Karpas-422 (cell line): Measurements from ENCODE around the gene AGAP2. TPM values are rescaled to one million over a fixed set of nuclear protein-coding genes. Genes with fewer than 3 reads are reported as not detected.

ENCODE experiments used
- DNase-seq: peaks from one replicate; pipeline ENCODE4 v3.0.0-alpha.2; 2015
- H2AFZ ChIP-seq: fragments of 200-600 bp; sonication (generic); 2 replicates; pipeline ENCODE4 v1.6.1; 2014; ENCODE audit warnings: antibody characterized with exemption, low read length, mixed read lengths
- H3K27ac ChIP-seq: fragments of 200-600 bp; sonication (generic); 2 replicates; pipeline ENCODE4 v1.5.1; 2014; ENCODE audit warnings: mild to moderate bottlenecking, low read length, moderate library complexity
- H3K27me3 ChIP-seq: fragments of 200-600 bp; sonication (generic); 2 replicates; pipeline ENCODE4 v1.6.1; 2014; ENCODE audit warnings: low read length, mixed read lengths
- H3K36me3 ChIP-seq: fragments of 200-600 bp; sonication (generic); 2 replicates; pipeline ENCODE4 v1.6.1; 2014; ENCODE audit warnings: low read length, mixed read lengths; ENCODE audit not compliant: insufficient read depth
- H3K4me1 ChIP-seq: fragments of 200-600 bp; sonication (generic); 2 replicates; pipeline ENCODE4 v1.6.1; 2014; ENCODE audit warnings: mild to moderate bottlenecking, low read length, mixed read lengths
- H3K4me2 ChIP-seq: fragments of 200-600 bp; sonication (generic); 2 replicates; pipeline ENCODE4 v1.6.1; 2014; ENCODE audit warnings: low read length, low read depth, mild to moderate bottlenecking; ENCODE audit not compliant: poor library complexity, severe bottlenecking
- H3K4me3 ChIP-seq: fragments of 200-600 bp; sonication (generic); 2 replicates; pipeline ENCODE4 v1.5.1; 2014; ENCODE audit warnings: mild to moderate bottlenecking, antibody characterized with exemption, low read length, mixed read lengths
- H3K79me2 ChIP-seq: fragments of 200-600 bp; sonication (generic); 2 replicates; pipeline ENCODE4 v1.6.1; 2014; ENCODE audit warnings: mild to moderate bottlenecking, low read length, mixed read lengths
- H3K9ac ChIP-seq: fragments of 200-600 bp; sonication (generic); 2 replicates; pipeline ENCODE4 v1.6.0; 2014; ENCODE audit warnings: low read length
- H3K9me2 ChIP-seq: fragments of 200-600 bp; sonication (generic), shearing (Covaris generic); replicated peaks from 2 replicates; pipeline ENCODE4 v1.6.0; 2014; ENCODE audit warnings: mild to moderate bottlenecking, low read length, moderate library complexity; ENCODE audit not compliant: insufficient read depth
- H3K9me3 ChIP-seq: fragments of 300-700, 200-600 bp; sonication (generic); 2 replicates; pipeline ENCODE4 v1.6.1; 2014; ENCODE audit warnings: low read length, mixed read lengths
- H4K20me1 ChIP-seq: fragments of 200-600 bp; sonication (generic); 2 replicates; pipeline ENCODE4 v1.6.1; 2014; ENCODE audit warnings: mild to moderate bottlenecking, antibody characterized with exemption, low read length, low read depth; ENCODE audit not compliant: insufficient read depth
- total RNA-seq: library from RNA; depleted of rRNA; stranded (reverse); fragments of >200 nt; shearing (Covaris generic); gene quantifications from 2 replicates; pipeline ENCODE4 v1.2.3, GENCODE V29; 2014; ENCODE audit warnings: low replicate concordance

The AGAP2 gene
- total RNA-seq, 1 experiment from 2014 or later: 6.7 TPM

- Histone ChIP-seq H3K9me2 (no peaks in the 10 kb centered on the region), H3K36me3 (peaks cover 30% of the 10 kb centered on the region), H3K27me3 (no peaks in the 10 kb centered on the region), H3K4me2 (peak overlapping the region; percentile 67), H3K9me3 (no peaks in the 10 kb centered on the region), H3K9ac (no peak overlapping the region), H3K4me1 (peaks cover 36% of the 10 kb centered on the region), H3K27ac (no peak overlapping the region), H2AFZ (no peak overlapping the region), H3K79me2 (peaks cover 18% of the 10 kb centered on the region), H3K4me3 (no peak overlapping the region), H4K20me1 (no peaks in the 10 kb centered on the region)
- no peak for DNase-seq
Measured at GRCh38 chr12:57746025-57746424, 7.5 kb upstream of the AGAP2 start.

- Histone ChIP-seq H4K20me1 (no peaks in the 10 kb centered on the region), H3K9ac (peak overlapping the region; percentile 75), H3K4me3 (peak overlapping the region; percentile 67), H3K79me2 (peaks cover 18% of the 10 kb centered on the region), H3K27ac (peak overlapping the region; percentile 51), H3K4me1 (peaks cover 36% of the 10 kb centered on the region), H2AFZ (no peak overlapping the region), H3K9me3 (no peaks in the 10 kb centered on the region), H3K27me3 (no peaks in the 10 kb centered on the region), H3K9me2 (no peaks in the 10 kb centered on the region), H3K36me3 (peaks cover 25% of the 10 kb centered on the region), H3K4me2 (peak overlapping the region; percentile 67)
- no peak for DNase-seq
Measured at GRCh38 chr12:57745485-57745881, 6.9 kb upstream of the AGAP2 start.

GRCh38 chr12:57744777-57745484 is 6.4 kb upstream of the AGAP2 start, which contains the start of gene TSPAN31:
TSS of gene TSPAN31 (plus strand) at chr12:57745039. CDS start at chr12:57745155, 116 bp downstream.
- Histone ChIP-seq H3K9ac (peak within 1 kb of the TSS; percentile 75), H3K79me2 (peaks cover 19% of the 10 kb centered on the region), H3K9me3 (no peaks in the 10 kb centered on the region), H2AFZ (no peak within 1 kb of the TSS; the same call in none of the 2 replicates), H3K9me2 (no peaks in the 10 kb centered on the region), H3K36me3 (peaks cover 21% of the 10 kb centered on the region), H3K27ac (peak within 1 kb of the TSS; percentile 51), H3K4me2 (peak within 1 kb of the TSS; percentile 67), H3K4me3 (peak within 1 kb of the TSS; percentile 67), H3K4me1 (peaks cover 41% of the 10 kb centered on the region), H4K20me1 (no peaks in the 10 kb centered on the region), H3K27me3 (no peaks in the 10 kb centered on the region)
- DNase-seq: peak; percentile 96

GRCh38 chr12:57744194-57744776 is 5.7 kb upstream of the AGAP2 start:
- no peaks in the 10 kb centered on the region for H4K20me1 ChIP-seq
- peak overlapping the region; percentile 64 for H3K4me2 ChIP-seq
- H2AFZ ChIP-seq: no peak overlapping the region; the same call in none of the 2 replicates
- no peaks in the 10 kb centered on the region for H3K27me3 ChIP-seq
- no peaks in the 10 kb centered on the region for H3K9me2 ChIP-seq
- peak; percentile 80 for DNase-seq
- H3K79me2 ChIP-seq: peaks cover 25% of the 10 kb centered on the region
- peak overlapping the region; percentile 31; the same call in 1 of the 2 replicates for H3K27ac ChIP-seq
- H3K4me1 ChIP-seq: peaks cover 44% of the 10 kb centered on the region
- no peaks in the 10 kb centered on the region for H3K9me3 ChIP-seq
- peak overlapping the region; percentile 62 for H3K9ac ChIP-seq
- peaks cover 17% of the 10 kb centered on the region for H3K36me3 ChIP-seq
- peak overlapping the region; percentile 67 for H3K4me3 ChIP-seq

- Histone ChIP-seq H3K79me2 (peaks cover 30% of the 10 kb centered on the region), H3K4me2 (peak overlapping the region; percentile 64), H3K36me3 (peaks cover 12% of the 10 kb centered on the region), H4K20me1 (no peaks in the 10 kb centered on the region), H3K4me3 (peak overlapping the region; percentile 67), H3K27ac (peak overlapping the region; percentile 31; the same call in 1 of the 2 replicates), H3K9ac (peak overlapping the region; percentile 62), H3K9me3 (no peaks in the 10 kb centered on the region), H3K27me3 (no peaks in the 10 kb centered on the region), H2AFZ (no peak overlapping the region; the same call in 1 of the 2 replicates), H3K9me2 (no peaks in the 10 kb centered on the region), H3K4me1 (peaks cover 44% of the 10 kb centered on the region)
- DNase-seq: no peak
Measured at GRCh38 chr12:57743769-57744168, 5.2 kb upstream of the AGAP2 start.

- peak overlapping the region; percentile 82 for H3K9ac ChIP-seq
- peak overlapping the region; percentile 78; the same call in 1 of the 2 replicates for H2AFZ ChIP-seq
Measured at GRCh38 chr12:57741844-57742738, 3.5 kb upstream of the AGAP2 start.

GRCh38 chr12:57741413-57741789 is 2.9 kb upstream of the AGAP2 start:
- H3K4me2 ChIP-seq: peak overlapping the region; percentile 72
- H3K4me1 ChIP-seq: peaks cover 44% of the 10 kb centered on the region
- H2AFZ ChIP-seq: no peak overlapping the region
- peak overlapping the region; percentile 24; the same call in 1 of the 2 replicates for H3K27ac ChIP-seq
- H4K20me1 ChIP-seq: no peaks in the 10 kb centered on the region
- no peaks in the 10 kb centered on the region for H3K9me2 ChIP-seq
- peaks cover 30% of the 10 kb centered on the region for H3K79me2 ChIP-seq
- H3K9ac ChIP-seq: peak overlapping the region; percentile 82
- peak overlapping the region; percentile 83 for H3K4me3 ChIP-seq
- no peaks in the 10 kb centered on the region for H3K27me3 ChIP-seq
- H3K36me3 ChIP-seq: no peaks in the 10 kb centered on the region
- DNase-seq: no peak
- H3K9me3 ChIP-seq: no peaks in the 10 kb centered on the region

More at GRCh38 chr12:57741844-57742738, 3.5 kb upstream of the AGAP2 start:
- peak overlapping the region; percentile 43; the same call in 1 of the 2 replicates for H3K27ac ChIP-seq
- H3K4me3 ChIP-seq: peak overlapping the region; percentile 83
- peak overlapping the region; percentile 72 for H3K4me2 ChIP-seq
- no peaks in the 10 kb centered on the region for H3K27me3 ChIP-seq
- no peaks in the 10 kb centered on the region for H3K9me3 ChIP-seq
- no peaks in the 10 kb centered on the region for H4K20me1 ChIP-seq
- peaks cover 44% of the 10 kb centered on the region for H3K4me1 ChIP-seq
- H3K79me2 ChIP-seq: peaks cover 30% of the 10 kb centered on the region
- H3K36me3 ChIP-seq: peaks cover 2% of the 10 kb centered on the region; the same call in 1 of the 2 replicates
- H3K9me2 ChIP-seq: no peaks in the 10 kb centered on the region
- peak; percentile 90 for DNase-seq
